GM12878 (cell line): Measurements from ENCODE around the gene ULBP1. TPM values are rescaled to one million over a fixed set of nuclear protein-coding genes. Genes with fewer than 3 reads are reported as not detected.

Experiments used
- ATAC-seq: fragments of 200-7000 bp; cut with Tn5 transposase; 3 replicates; pipeline ENCODE4 v1.9.1; 2020; ENCODE audit warnings: mild to moderate bottlenecking, moderate library complexity
- BruUV-seq: library from RNA; stranded (reverse); fragments of 400-500 nt; replicated peaks from 2 replicates; lab custom pipeline; 2021; lab: Mats Ljungman, UMichigan
- CTCF ChIA-PET: fragments of 300-600 bp; sonication (Branson Sonifier 250); formaldehyde crosslinking; extraction: SDS; loops from one replicate; lab custom pipeline; 2021; ENCODE audit warnings: inconsistent platforms; lab: Yijun Ruan, JAX
- POLR2A ChIA-PET: fragments of 350-600 bp; formaldehyde crosslinking; extraction: SDS; loops from one replicate; lab custom pipeline; 2021; ENCODE audit warnings: inconsistent platforms; lab: Charles Lee
- RAD21 ChIA-PET: fragments of 300-600 bp; sonication (Branson Sonifier 250); formaldehyde crosslinking; loops from one replicate; lab custom pipeline; 2023; ENCODE audit warnings: antibody characterized with exemption; ENCODE audit not compliant: unreplicated experiment; lab: Charles Lee
- SMC1A ChIA-PET: fragments of 300-600 bp; sonication (Branson Sonifier 250); formaldehyde crosslinking; loops from one replicate; lab custom pipeline; 2023; ENCODE audit not compliant: unreplicated experiment, uncharacterized antibody; lab: Charles Lee
- DNase-seq: peaks from one replicate; pipeline ENCODE4 v3.0.0-alpha.2; 2011; ENCODE audit warnings: low read depth, low spot score
- FAIRE-seq: peaks from 3 replicates; lab custom pipeline; 2011; peaks lifted over from hg19 to GRCh38; lab: Jason Lieb, UNC
- H2AFZ ChIP-seq: 2 replicates; pipeline ENCODE4 v1.6.0; 2011; ENCODE audit warnings: low read depth, low read length, control low read depth; ENCODE audit not compliant: control insufficient read depth
- H3K27ac ChIP-seq: 2 replicates; pipeline ENCODE4 v1.5.1; 2011; ENCODE audit warnings: control low read depth; ENCODE audit not compliant: control insufficient read depth, insufficient read depth
- H3K27me3 ChIP-seq, 2 experiments: replicated peaks in 1 of 2; 2 replicates each; pipeline versions ENCODE4 v1.6.0 to v1.6.1; 2011; ENCODE audit warnings: low read length in 1 of 2; ENCODE audit not compliant: control insufficient read depth in 2 of 2, insufficient read depth in 2 of 2
- H3K36me3 ChIP-seq, 2 experiments: 2 replicates each; pipeline ENCODE4 v1.5.1; 2011; ENCODE audit warnings: low read length in 1 of 2; ENCODE audit not compliant: control insufficient read depth in 2 of 2, insufficient read depth in 2 of 2
- H3K4me1 ChIP-seq: 2 replicates; pipeline ENCODE4 v1.6.1; 2011; ENCODE audit warnings: mild to moderate bottlenecking, low read length, moderate library complexity, mixed read lengths; ENCODE audit not compliant: control insufficient read depth, insufficient read depth
- H3K4me2 ChIP-seq: 2 replicates; pipeline ENCODE4 v1.6.0; 2011; ENCODE audit warnings: control low read depth; ENCODE audit not compliant: control insufficient read depth, insufficient read depth
- H3K4me3 ChIP-seq: fragments of 200-600 bp; sonication (generic); 2 replicates; pipeline ENCODE4 v1.5.1; 2016
- H3K79me2 ChIP-seq: 2 replicates; pipeline ENCODE4 v1.6.0; 2011; ENCODE audit warnings: low read length; ENCODE audit not compliant: control insufficient read depth, insufficient read depth
- H3K9ac ChIP-seq: 2 replicates; pipeline ENCODE4 v1.8.0; 2011; ENCODE audit warnings: low read length, control low read depth, mixed read lengths; ENCODE audit not compliant: control insufficient read depth, insufficient read depth
- H3K9me3 ChIP-seq: replicated peaks from 3 replicates; pipeline ENCODE4 v1.5.1; 2011; ENCODE audit warnings: mild to moderate bottlenecking, low read length; ENCODE audit not compliant: control insufficient read depth, insufficient read depth
- H4K20me1 ChIP-seq: 2 replicates; pipeline ENCODE4 v1.6.0; 2011; ENCODE audit not compliant: control insufficient read depth, insufficient read depth
- BHLHE40 ChIP-seq, 2 experiments: fragments of 450-650 bp in 1 of 2; IDR thresholded peaks; 2 replicates each; pipeline ENCODE4 v1.6.1; 2011 to 2017; ENCODE audit warnings: low read depth in 2 of 2, borderline replicate concordance in 1 of 2, improper control_type of control experiment in 1 of 2, low read length in 1 of 2, mild to moderate bottlenecking in 1 of 2
- CHD4 ChIP-seq: fragments of 200-600 bp; sonication (generic); IDR thresholded peaks from 2 replicates; pipeline ENCODE4 v1.6.1; 2016; ENCODE audit warnings: mild to moderate bottlenecking
- EZH2 ChIP-seq: IDR thresholded peaks from 2 replicates; pipeline ENCODE4 v1.6.1; 2012; ENCODE audit warnings: low read depth, mild to moderate bottlenecking, control low read depth, inconsistent platforms, low read length, borderline replicate concordance; ENCODE audit not compliant: control insufficient read depth
- JUNB ChIP-seq: IDR thresholded peaks from 2 replicates; pipeline ENCODE4 v1.6.1; 2016; ENCODE audit warnings: antibody characterized with exemption, mild to moderate bottlenecking
- MYC ChIP-seq: IDR thresholded peaks from 2 replicates; pipeline ENCODE4 v1.6.1; 2011; ENCODE audit warnings: mild to moderate bottlenecking, low read length, moderate library complexity, inconsistent platforms; ENCODE audit not compliant: insufficient read depth, insufficient replicate concordance, insufficient read length, severe bottlenecking
- POU2F2 ChIP-seq: IDR thresholded peaks from 3 replicates; pipeline ENCODE4 v1.6.1; 2011; ENCODE audit warnings: low read depth, mild to moderate bottlenecking, low read length, borderline replicate concordance
- RB1 ChIP-seq: fragments of 450-650 bp; formaldehyde crosslinking; IDR thresholded peaks from 2 replicates; pipeline ENCODE4 v1.6.1; 2017; ENCODE audit warnings: mild to moderate bottlenecking, borderline replicate concordance
- RELB ChIP-seq: fragments of 450-650 bp; IDR thresholded peaks from 2 replicates; pipeline ENCODE4 v1.6.1; 2017; ENCODE audit warnings: low read depth, mild to moderate bottlenecking, moderate library complexity
- RUNX3 ChIP-seq: IDR thresholded peaks from 2 replicates; pipeline ENCODE4 v1.6.1; 2012; ENCODE audit warnings: low read length, inconsistent platforms
- SPI1 ChIP-seq: IDR thresholded peaks from 2 replicates; pipeline ENCODE4 v1.6.1; 2011; ENCODE audit warnings: low read depth, mild to moderate bottlenecking, low read length, moderate library complexity, borderline replicate concordance; ENCODE audit not compliant: insufficient read depth
- SREBF2 ChIP-seq: IDR thresholded peaks from 2 replicates; pipeline ENCODE4 v1.6.1; 2012; ENCODE audit warnings: mild to moderate bottlenecking, low read length
- SRF ChIP-seq, 2 experiments: IDR thresholded peaks; 2 replicates each; pipeline ENCODE4 v1.6.1; 2011; ENCODE audit warnings: low read depth in 2 of 2, low read length in 2 of 2, mild to moderate bottlenecking in 1 of 2, moderate library complexity in 1 of 2
- ZNF384 ChIP-seq: IDR thresholded peaks from 2 replicates; pipeline ENCODE4 v1.6.1; 2012; ENCODE audit warnings: low read depth, mild to moderate bottlenecking, low read length, improper control_type of control experiment, borderline replicate concordance
- ZNF687 ChIP-seq: fragments of 450-650 bp; IDR thresholded peaks from 2 replicates; pipeline ENCODE4 v1.6.1; 2017; ENCODE audit warnings: mild to moderate bottlenecking, moderate library complexity
- ZSCAN29 ChIP-seq: fragments of 450-650 bp; IDR thresholded peaks from 2 replicates; pipeline ENCODE4 v1.6.1; 2017; ENCODE audit warnings: mild to moderate bottlenecking, moderate library complexity
- WGBS: methylation state at CpG from one replicate; pipeline ENCODE4 v1.1.6; 2016; ENCODE audit warnings: low lambda C conversion rate; ENCODE audit not compliant: insufficient replicate concordance, insufficient coverage; ENCODE audit errors: missing lambda C conversion rate; 5-methylcytosine and 5-hydroxymethylcytosine counted together
- in situ Hi-C: fragments of 300-500 bp; cut with MboI; formaldehyde crosslinking; loops from 9 replicates; pipeline ENCODE4 v1.14.3; 2018; ENCODE audit warnings: mixed read lengths
- intact Hi-C: fragments of 100-400 bp; cut with micrococcal nuclease; formaldehyde crosslinking; loops from one replicate; pipeline ENCODE4 v1.14.2; 2022; ENCODE audit not compliant: unreplicated experiment
- polyA plus RNA-seq, 11 experiments: library from polyadenylated mRNA; depleted of rRNA in 4 of 11; unstranded in 6 of 11; stranded (reverse) in 5 of 11; fragments of >200 nt; fragmentation: Nextera tagmentation in 4 of 11; fragmentation: Illumina TruSeq in 1 of 11; extraction: Ambion mirVana in 4 of 11; extraction: Trizol in 1 of 11; gene quantifications; 1 replicate in 1 of 11; 2 replicates in 10 of 11; pipeline versions ENCODE4 v1.2.1 to v1.2.3, GENCODE V29; 2011 to 2016; ENCODE audit warnings: inconsistent platforms in 2 of 11, missing spikeins in 2 of 11, low read depth in 1 of 11
- total RNA-seq, 4 experiments: library from RNA; depleted of rRNA in 3 of 4; stranded (reverse); fragments of >200 nt in 3 of 4; fragmentation: Illumina TruSeq in 1 of 4; extraction: Trizol in 1 of 4; gene quantifications; 2 replicates each; pipeline versions ENCODE4 v1.2.1 to v1.2.3, GENCODE V29; 2013 to 2021
- TF ChIP-seq, protein P1 (sequence below): IDR thresholded peaks from 2 replicates; pipeline ENCODE4 v1.6.1; 2011; ENCODE audit warnings: low read depth, mild to moderate bottlenecking, low read length, moderate library complexity, borderline replicate concordance; ENCODE audit errors: extremely low read depth

Gene ULBP1
- total and polyA plus RNA-seq, 10 of the 15 experiments (the other 5 are each of a cell fraction or from before 2014, with no cell fraction given): 0.02 to 0.12 (median 0.04) TPM; not detected in 7

- ChIA-PET RAD21 (interaction anchor here (1.0 kb wide), 1 partner anchor 78 kb away, joined by 3 read pairs; no protein-coding TSS in a partner anchor), CTCF (no interaction called here), SMC1A (no interaction called here), POLR2A (no interaction called here)
- peak overlapping the region; percentile 51 for H2AFZ ChIP-seq
- no TSS peak for BruUV-seq
- peak; percentile 27 for FAIRE-seq
- no peaks in the 10 kb centered on the region for H3K36me3 ChIP-seq
- H3K9ac ChIP-seq: no peak overlapping the region
- in situ Hi-C loops: loop anchor here (5.0 to 10.0 kb wide), 2 partner anchors 69 to 876 kb away; no protein-coding TSS in a partner anchor
- DNase-seq: peak; percentile 34
- peak overlapping the region; percentile 78 for H3K4me2 ChIP-seq
- peaks cover 16% of the 10 kb centered on the region for H3K4me1 ChIP-seq
- H3K27ac ChIP-seq: 0 out of 2 replicates have a peak overlapping the region, but pooled peaks have one; percentile 0
- H3K79me2 ChIP-seq: no peaks in the 10 kb centered on the region
- ATAC-seq: peak; percentile 81
- intact Hi-C loops: loop anchor here (5.0 to 10.0 kb wide), 4 partner anchors 129 to 876 kb away; partner anchors contain the start of gene ULBP3
- H3K9me3 ChIP-seq: no peaks in the 10 kb centered on the region; the same call in 2 of the 3 replicates
- H3K27me3 ChIP-seq: peaks cover 9 to 11% of the 10 kb centered on the region in 2 experiments
- under 1% methylated on average over 58 of the region's 58 CpGs for WGBS
- peak overlapping the region; percentile 53; the same call in 1 of the 2 replicates for H3K4me3 ChIP-seq
- no peaks in the 10 kb centered on the region; the same call in 1 of the 2 replicates for H4K20me1 ChIP-seq
- TF ChIP-seq ZSCAN29 (0 out of 2 replicates have a peak, but pooled peaks have one; percentile 39), MYC (no peak), BHLHE40 (IDR thresholded peaks at IDR 0.05; ENCODE audit: borderline replicate concordance in 1 of 2, low read depth in 2 of 2, low read length in 1 of 2) (peak in 1 of 2 experiments; percentile 67; a peak in 2 of 4 replicates), ZNF687 (peak; percentile 85), RELB (peak; percentile 92), SPI1 (no peak), RB1 (0 out of 2 replicates have a peak, but pooled peaks have one; percentile 14), CHD4 (no peak), SREBF2 (no peak), SRF (IDR thresholded peaks at IDR 0.05; ENCODE audit: low read depth in 2 of 2, low read length in 2 of 2) (no peak), RUNX3 (peak; percentile 97), JUNB (no peak), ZNF384 (no peak), EZH2 (no peak), POU2F2 (0 out of 3 replicates have a peak, but pooled peaks have one; percentile 55)
- TF ChIP-seq, protein P1, sequence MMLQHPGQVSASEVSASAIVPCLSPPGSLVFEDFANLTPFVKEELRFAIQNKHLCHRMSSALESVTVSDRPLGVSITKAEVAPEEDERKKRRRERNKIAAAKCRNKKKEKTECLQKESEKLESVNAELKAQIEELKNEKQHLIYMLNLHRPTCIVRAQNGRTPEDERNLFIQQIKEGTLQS: no peak
Measured at GRCh38 chr6:149938571-149939355, 25.0 kb upstream of the ULBP1 start.
